HG03025 (cell line): ENCODE measurements around the gene PAK4.

Source experiments
- ATAC-seq: cut with Tn5 transposase; IDR thresholded peaks from one replicate; pipeline ENCODE4 v1.9.1; 2021; ENCODE audit warnings: mild to moderate bottlenecking, moderate library complexity; ENCODE audit not compliant: unreplicated experiment, low FRiP score

Gene PAK4

DNA sequence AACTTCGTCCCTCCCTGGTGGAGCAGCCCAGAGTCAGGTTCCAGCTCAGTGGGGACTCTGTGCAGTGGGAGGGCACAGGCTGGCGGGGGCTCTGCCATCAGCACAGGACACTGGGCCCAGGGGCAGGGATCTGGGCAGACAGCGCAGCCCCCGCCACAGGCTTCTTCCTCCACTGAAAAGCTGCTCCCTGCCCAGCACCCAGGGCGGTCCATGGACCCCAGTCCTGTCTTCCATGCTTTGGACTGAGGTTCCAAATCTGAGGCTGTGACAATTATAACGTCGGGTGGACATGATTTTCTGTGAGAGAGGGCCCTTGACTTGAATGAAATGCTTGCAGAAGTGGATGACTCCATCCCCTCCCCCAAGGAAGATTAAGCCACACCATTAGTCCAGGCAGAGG, 50.0 kb downstream of the PAK4 start:
- ATAC-seq, result no peak

DNA sequence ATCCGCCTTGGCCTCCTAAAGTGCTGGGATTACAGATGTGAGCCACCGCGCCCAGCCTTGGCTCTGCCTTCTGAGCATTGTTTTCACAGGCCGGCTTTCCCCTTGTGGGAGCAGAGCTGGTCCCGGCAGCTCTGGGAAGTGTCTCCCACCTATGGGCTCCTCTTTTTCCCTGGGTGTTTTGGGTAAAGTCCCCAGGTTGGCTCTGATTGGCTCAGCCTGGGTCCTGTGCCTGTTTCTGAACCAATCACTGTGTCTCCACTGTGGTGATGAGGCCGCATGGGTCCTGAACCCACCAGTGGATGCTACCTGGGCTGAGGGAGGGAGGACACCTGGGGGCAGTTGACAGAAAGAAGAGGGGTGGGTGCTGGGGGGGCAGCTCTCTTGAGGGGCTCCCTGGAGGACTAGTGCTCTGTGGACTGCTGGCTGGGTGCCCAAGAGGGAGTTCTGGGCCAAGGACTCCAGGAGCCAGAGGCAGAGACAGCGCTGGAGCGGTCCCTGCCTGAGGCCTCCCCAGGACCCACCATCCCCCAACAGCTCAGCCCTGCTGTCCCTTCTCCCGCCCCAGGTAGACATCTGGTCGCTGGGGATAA, 51.6 kb downstream of the PAK4 start:
- ATAC-seq, result no peak

DNA sequence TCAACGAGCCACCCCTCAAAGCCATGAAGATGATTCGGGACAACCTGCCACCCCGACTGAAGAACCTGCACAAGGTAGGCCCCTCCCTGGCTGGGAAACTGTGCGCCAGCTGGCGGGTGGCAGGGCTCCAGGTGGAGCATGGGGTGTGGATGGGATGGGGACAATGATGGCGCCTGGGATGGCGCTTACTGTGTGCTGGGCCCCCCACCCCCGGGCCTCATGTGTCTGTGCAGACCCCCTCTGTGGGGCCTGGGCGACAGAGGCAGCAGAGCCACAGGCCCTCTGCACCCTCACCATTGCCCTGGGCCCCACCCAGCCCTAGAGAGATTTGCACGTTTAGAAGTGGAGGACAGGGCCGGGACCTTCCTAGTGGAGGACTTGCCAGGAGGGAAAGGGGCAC, 52.1 kb downstream of the PAK4 start:
- no peak for ATAC-seq

DNA sequence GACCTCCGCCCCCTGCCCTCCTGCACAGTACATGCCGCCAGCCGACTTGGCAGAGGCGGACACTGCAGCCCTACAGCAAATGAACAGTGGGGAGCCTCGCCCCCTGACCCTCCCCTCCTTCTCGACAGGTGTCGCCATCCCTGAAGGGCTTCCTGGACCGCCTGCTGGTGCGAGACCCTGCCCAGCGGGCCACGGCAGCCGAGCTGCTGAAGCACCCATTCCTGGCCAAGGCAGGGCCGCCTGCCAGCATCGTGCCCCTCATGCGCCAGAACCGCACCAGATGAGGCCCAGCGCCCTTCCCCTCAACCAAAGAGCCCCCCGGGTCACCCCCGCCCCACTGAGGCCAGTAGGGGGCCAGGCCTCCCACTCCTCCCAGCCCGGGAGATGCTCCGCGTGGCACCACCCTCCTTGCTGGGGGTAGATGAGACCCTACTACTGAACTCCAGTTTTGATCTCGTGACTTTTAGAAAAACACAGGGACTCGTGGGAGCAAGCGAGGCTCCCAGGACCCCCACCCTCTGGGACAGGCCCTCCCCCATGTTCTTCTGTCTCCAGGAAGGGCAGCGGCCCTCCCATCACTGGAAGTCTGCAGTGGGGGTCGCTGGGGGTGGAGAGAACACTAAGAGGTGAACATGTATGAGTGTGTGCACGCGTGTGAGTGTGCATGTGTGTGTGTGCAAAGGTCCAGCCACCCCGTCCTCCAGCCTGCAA, 52.9 kb downstream of the PAK4 start:
- ATAC-seq, result no peak

DNA sequence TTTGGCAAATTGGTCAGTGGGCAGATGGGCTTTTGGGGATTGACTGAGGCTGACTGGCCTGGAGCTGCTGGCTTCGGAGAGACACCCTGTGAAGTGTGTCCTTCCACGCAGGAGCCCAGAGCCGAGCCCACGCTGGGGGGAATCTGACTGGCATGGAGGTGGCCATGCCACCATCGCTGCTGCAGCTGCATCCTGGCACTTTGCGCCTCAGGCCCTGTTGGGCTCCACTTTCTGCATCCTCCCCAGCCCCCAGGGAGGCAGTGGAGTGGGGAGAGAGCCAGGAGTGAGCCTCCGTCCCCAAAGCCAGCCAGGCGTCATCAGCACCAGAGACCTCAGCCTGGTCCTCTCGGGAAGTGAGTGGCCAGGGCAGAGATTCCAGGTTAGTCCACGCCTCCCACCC, 54.2 kb downstream of the PAK4 start:
- no peak for ATAC-seq

DNA sequence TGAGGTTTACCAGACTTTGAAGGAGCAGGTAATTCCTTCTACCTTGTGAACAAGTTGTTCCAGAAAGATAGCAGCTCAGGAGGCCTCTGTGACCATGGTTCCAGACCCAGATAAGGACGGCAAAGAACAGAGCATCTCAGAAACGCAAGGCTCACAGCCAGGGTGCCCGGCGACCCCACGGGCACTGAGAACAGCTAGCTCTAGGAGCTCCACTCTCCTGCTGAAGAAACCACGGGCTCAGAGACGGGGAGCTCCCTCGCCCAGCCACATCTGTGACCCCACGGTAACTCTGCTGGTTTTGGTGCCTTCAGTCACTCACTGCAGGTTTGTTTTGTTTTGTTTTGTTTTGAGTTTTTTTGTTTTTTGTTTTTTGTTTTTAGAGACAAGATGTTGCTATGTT, 55.2 kb downstream of the PAK4 start:
- ATAC-seq, result no peak

DNA sequence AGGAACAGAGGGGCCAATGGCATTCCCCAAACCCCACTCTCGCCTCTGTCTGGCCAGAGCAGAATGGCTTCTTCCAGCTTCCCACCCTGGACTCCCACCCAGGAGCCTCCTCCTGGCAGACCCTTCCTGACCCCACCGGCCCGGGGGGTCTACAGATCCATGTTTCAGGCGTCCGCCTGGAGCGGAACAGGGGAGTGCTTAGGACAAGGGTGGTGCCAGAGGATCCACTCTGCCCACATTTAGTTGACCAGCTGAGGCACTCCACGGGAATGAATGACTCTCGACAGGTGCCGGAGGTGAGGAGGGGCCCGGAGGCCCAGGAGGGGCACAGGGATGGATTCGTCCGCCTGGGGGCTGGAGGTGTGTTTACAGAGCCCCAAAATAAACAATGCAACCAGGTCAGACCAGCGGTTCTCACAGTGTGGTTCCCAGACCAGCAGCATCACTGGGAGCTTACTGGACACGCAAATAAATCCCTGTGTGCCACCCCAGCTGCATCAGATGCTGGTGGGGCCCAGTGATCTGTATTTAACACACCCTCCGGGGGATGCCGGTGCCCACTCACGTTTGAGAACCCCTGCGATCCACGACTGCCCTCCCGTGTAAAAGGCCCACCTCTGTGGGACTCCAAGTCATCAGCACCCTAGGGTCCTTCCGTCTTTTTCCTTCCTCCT, 56.1 kb downstream of the PAK4 start:
- no peak for ATAC-seq

DNA sequence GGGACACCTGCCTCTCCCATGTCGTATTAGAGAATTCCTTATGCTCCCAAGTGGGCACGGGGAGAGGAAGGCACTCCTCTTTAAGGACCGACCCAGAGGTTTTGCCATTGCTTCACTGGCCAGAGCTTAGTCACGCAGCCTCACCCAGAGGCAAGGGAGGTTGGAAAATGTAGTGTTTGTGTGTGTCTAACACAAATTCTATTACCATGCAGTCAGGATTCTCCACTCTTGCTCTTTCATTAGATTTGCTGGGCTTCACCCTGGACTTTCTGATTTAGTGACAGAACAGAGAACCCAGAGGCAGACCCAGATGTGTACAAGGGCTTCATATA, 56.6 kb downstream of the PAK4 start:
- ATAC-seq, result no peak

DNA sequence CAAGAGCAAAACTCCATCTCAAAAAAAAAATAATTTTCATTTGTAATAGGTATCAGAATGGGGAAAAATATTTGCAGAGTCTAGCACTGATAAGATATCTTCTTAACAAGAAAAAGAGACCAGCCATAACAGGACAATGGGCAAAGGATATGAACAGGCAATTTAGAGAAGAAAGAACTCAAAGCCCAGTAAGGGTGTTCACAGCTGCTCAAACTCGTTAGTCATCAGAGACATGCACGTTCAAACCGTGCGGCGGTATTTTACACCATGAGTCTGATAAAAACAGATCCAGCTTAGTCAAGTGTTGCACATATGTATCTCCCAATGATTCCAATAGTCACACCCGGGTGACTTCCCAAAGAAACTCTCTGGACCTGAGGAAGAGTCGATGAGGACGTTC, 57.5 kb downstream of the PAK4 start:
- ATAC-seq, result no peak

DNA sequence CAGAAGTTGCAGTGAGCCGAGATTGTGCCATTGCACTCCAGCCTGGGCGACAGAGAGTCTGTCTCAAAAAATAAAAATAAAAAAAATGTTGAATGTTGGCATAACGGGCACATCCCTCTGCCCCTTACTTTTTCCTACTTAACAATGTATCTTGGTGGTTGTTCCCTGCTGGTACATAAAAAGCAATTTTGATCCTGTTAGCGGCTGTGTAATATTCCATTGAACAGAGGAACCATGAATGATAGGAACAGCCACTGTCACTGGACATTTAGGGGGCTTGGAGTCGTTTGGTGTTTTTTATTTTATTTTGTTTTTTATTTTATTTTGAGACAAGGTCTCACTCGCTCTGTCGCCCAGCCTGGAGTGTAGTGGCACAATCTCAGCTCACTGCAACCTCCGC, 60.8 kb downstream of the PAK4 start:
- ATAC-seq, result no peak

DNA sequence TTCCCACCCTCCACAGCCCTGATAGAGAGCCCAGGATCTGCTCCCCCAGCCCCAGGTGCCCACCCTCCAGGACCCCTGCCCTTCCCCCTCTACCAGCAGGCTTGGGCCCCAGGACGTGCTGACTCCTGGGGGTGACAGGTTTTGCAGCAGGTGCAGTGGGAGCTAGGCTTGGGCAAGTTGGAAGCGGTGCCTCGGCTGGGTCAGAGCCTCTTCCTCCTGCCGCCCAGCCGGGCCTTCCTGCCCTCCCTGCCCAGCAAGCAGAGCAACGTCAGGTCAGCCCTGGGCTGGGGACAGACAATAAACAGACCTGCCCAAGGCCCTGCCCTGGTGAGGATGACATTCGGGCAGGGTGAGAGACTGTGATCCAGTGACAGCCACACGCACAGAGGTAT, 62.0 kb downstream of the PAK4 start:
- ATAC-seq, result no peak

DNA sequence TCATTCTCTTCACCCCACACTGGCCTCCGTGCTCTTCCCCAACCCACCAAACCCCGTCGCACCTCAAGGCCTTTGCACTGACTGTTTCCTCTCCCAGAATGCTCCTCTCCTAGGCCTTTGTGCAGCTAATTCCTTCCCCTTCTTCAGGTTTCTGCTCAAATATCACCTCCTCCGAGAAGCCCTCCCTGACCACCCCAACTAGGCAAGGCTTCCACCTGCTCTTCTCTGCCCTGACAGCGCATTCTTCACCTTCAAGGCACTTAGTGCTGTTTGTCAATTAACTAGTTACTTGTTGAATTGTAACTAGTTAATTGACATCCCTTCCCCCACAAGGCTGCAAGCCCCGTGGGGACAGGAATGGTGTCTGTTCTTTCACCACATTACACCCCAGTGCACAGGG, 63.4 kb downstream of the PAK4 start:
- ATAC-seq, result no peak

DNA sequence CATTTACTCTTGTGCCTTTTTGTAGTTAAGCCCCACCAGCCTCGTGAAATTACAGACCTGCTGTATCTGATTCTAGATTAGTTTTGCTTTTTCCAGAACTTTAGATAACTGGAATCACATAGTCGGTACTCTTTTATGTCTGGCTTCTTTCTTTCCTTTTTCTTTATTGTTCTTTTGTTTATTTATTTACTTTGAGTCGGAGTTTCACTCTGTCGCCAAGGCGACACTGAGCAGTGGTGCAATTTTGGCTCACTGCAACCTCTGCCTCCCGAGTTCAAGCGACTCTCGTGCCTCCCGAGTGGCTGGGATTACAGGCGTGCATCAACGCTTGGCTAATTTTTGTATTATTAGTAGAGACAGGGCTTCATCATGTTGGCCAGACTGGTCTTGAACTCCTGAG, 65.2 kb downstream of the PAK4 start:
- no peak for ATAC-seq

DNA sequence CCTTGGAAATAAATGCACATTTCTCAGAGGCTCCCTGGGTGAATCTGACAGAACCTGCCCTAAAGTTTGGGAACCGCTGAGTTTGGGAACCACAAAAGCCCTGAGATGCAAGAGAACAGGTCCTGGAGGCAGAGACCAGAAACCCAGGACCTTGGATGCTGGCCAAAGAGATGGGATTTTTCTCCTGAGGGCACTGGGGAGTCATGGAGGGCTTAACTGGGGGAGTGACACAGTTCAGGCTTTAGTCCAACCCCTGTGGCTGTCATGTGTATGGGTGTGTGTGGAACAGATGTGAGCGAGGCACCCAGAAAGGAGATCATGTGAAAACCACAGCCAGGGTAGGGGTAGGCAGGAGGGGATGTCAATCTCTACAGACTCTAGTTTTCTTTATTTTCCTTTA, 67.3 kb downstream of the PAK4 start:
- ATAC-seq, result no peak

DNA sequence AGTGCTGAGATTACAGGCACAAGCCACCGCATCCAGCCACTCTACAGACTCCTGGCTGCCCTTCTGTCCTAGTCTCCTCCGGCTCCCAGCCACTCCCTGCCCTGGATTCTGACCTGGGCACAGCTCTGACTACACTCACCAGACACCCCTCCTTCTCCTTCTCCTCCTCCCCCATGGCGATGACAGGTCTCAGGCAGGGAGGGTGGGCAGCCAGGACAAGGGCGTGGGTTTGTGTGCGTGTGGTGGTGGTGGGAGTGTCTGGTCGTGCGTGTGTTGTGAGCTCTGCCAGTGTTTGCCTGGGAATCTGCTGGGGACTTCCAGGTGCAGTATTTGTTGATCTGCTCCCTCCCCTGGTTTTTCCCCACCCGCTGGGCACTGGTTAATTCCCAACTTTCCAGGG, 68.2 kb downstream of the PAK4 start:
- ATAC-seq, result no peak

DNA sequence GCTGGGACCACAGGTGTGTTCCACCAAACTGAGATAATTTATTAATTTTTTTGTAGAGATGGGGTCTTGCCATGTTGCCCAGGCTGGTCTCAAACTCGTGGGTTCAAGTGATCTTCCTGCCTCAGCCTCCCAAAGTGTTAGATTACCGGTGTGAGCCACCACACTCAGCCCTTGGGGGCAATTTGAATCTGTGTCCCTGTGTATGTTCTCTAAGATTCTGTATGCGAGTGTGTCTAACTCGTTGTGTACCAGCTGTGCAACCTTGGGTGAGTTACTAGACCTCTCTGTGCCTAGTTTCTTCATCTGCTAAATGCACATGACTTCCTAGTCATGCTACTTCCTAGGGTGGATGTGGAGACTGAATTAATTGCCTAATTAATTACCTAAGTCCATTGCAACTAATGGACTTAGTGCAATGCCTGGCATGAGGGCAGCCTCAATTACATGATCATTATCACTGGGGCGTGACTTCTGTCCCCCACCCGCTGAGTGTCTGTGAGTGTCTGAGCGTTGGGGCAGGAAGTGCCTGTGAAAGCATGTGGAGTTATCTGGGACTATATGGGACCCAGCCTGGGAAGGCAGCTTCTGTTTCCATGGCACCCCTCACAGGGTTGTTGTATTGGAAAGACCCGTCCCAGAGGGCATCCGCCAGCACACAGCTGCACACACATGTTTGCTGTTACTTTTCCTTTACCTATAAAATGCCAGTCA, 69.4 kb downstream of the PAK4 start:
- ATAC-seq, result no peak

DNA sequence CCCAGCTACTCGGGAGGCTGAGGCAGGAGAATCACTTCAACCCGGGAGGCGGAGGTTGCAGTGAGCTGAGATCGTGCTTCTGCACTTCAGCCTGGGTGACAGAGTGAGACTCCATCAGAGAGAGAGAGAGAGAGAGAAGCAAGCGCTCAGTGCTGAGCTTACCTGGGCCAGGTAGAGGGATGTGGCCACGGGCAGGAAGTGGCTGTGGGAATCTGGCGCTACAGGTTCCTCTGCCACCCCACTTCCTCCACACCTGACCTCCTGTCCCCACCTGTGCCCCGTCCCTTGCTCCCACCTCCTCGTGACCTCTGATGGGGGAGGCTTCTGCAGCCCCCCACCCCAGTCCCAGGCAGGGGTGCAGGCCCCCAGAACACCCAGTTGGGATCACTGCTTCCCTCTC, 70.2 kb downstream of the PAK4 start:
- no peak for ATAC-seq

DNA sequence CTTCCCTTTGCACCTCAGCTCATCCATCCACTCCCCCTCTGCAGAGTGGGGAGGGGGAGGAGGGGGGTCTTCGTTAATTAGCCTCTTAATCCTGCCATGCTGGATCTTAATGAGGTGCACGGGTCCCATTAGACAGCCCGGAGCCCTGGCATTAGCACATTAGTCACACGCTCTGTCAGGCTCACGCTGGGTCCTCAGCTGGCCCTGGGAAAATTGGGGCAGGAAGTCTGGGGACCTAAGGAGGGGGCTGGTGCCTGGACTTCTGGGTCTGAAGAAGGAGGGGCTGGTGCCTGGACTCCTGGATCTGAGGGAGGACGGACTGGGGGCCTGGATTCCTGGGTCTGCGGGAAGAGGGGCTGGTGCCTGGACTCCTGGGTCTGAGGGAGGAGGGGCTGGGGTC, 70.7 kb downstream of the PAK4 start:
- ATAC-seq, result no peak

DNA sequence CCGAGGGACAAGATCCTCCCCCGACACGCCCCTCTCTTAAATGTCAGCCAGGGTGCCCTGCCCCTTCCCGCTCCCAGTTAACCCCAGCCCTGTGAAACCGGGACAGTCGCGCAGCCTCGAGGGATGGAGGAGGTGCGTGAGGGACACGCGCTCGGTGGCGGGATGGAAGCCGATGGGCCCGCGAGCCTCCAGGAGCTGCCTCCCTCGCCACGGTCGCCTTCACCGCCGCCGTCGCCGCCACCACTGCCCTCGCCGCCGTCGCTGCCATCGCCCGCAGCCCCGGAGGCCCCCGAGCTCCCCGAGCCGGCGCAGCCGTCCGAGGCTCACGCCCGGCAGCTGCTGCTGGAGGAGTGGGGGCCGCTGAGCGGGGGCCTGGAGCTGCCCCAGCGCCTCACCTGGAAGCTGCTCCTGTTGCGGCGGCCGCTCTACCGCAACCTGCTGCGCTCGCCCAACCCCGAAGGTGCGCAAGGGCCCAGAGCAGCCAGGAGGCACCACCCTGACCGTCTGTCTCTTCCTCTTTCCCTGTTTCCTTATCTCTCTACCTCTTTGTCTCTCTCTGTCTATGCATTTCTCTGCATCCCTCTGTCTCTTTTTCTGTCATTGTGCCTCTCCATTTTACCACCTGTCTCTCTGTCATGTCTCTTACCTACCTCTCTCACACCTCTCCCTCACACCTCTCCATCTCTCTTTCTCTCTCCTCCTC, 71.4 kb downstream of the PAK4 start, which contains the start of gene NCCRP1:
Gene NCCRP1 (plus strand): TSS at position 105 of the 703 bp plus-strand sequence. CDS start 19 bp downstream, at position 124.
- no peak for ATAC-seq

DNA sequence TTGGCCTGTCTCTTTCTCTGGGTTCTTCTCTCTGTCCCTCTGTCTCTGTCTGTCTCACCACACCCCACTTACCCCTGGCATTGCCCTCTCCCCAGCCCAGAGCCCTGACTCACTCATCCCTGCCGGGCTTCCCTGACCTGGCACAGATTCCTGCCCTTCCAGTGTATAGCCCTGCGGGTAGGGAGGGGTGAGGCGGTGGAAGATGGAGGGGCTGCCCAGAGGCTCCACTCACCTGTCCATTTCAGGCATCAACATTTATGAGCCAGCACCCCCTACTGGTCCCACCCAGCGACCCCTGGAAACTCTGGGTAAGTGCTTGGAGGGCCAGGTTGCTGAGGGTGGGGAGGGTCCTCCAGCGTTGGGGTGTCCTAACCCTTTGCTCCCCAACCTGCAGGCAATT, 72.2 kb downstream of the PAK4 start:
- no peak for ATAC-seq

DNA sequence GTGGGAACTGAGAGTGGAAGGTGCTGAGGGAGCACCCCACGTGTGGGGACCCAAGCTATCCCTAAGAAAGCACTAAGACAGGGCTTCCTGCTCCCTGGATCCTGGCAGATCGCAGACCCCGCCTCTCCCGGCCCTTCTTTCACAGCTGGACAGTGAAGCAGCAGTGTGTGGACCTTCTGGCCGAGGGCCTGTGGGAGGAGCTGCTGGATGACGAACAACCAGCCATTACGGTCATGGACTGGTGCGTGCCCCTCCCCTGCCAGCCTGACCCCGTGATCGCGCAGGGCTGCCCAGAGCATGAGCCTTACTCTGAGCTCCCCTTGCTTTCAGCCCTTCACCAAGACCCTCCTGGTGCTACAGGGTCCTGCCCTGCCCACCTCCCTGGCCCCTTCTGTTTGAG, 73.4 kb downstream of the PAK4 start:
- no peak for ATAC-seq
